ENCODE results near the gene NCOA7. TPM values are rescaled to one million over a fixed set of nuclear protein-coding genes. Genes with fewer than 3 reads are reported as not detected.

The NCOA7 gene
- total RNA-seq, 4 donors from 2014 or later: 18.1 to 31.4 (median 26.7) TPM

- Histone ChIP-seq H3K27me3 (no peaks in the 10 kb centered on the region), H3K4me1 (peaks cover 0 to 19% (median 0%) of the 10 kb centered on the region in 3 donors), H3K27ac (peak overlapping the region in 1 of 4 donors; percentile 59), H3K36me3 (no peaks in the 10 kb centered on the region), H3K4me3 (no peak overlapping the region), H3K9me3 (no peaks in the 10 kb centered on the region)
- TF ChIP-seq CTCF (IDR thresholded peaks at IDR 0.05): no peak
- TF ChIP-seq POLR2A (IDR thresholded peaks at IDR 0.05): no peak
- WGBS, 2 donors (ENCODE audit: low coverage in 1 of 2): 60 to 89% methylated on average over 2 of the region's 2 CpGs
- ATAC-seq: no peak
These were observed 77.5 kb downstream of the NCOA7 start for GRCh38 chr6:125868252-125868651.

- WGBS, 2 donors (ENCODE audit: low coverage in 1 of 2): 44 to 58% methylated on average over 5 of the region's 5 CpGs
- H3K4me3 ChIP-seq: no peak overlapping the region
- no peaks in the 10 kb centered on the region for H3K27me3 ChIP-seq
- no peak for TF ChIP-seq POLR2A (IDR thresholded peaks at IDR 0.05)
- no peak for TF ChIP-seq EP300 (IDR thresholded peaks at IDR 0.05)
- no peak for TF ChIP-seq CTCF (IDR thresholded peaks at IDR 0.05)
- TF ChIP-seq POLR2AphosphoS5 (IDR thresholded peaks at IDR 0.05): peak; percentile 33
- H3K27ac ChIP-seq: peak overlapping the region in 2 of 4 donors; percentile 54 to 59
- no peak for ATAC-seq
- no peaks in the 10 kb centered on the region for H3K9me3 ChIP-seq
- H3K4me1 ChIP-seq: peaks cover 0 to 19% (median 0%) of the 10 kb centered on the region in 3 donors
- H3K36me3 ChIP-seq: no peaks in the 10 kb centered on the region
These were observed 78.1 kb downstream of the NCOA7 start for GRCh38 chr6:125868678-125869395.

GRCh38 chr6:125869427-125869826, 78.7 kb downstream of the NCOA7 start:
- Histone ChIP-seq H3K27ac (peak overlapping the region in 2 of 4 donors; percentile 54 to 59), H3K4me1 (peaks cover 0 to 19% (median 0%) of the 10 kb centered on the region in 3 donors), H3K27me3 (no peaks in the 10 kb centered on the region), H3K9me3 (no peaks in the 10 kb centered on the region), H3K36me3 (no peaks in the 10 kb centered on the region), H3K4me3 (no peak overlapping the region)
- TF ChIP-seq POLR2A (IDR thresholded peaks at IDR 0.05): no peak
- TF ChIP-seq POLR2AphosphoS5 (IDR thresholded peaks at IDR 0.05): no peak
- TF ChIP-seq EP300 (IDR thresholded peaks at IDR 0.05): no peak
- TF ChIP-seq CTCF (IDR thresholded peaks at IDR 0.05): no peak
- no peak for ATAC-seq
- WGBS, 2 donors (ENCODE audit: low coverage in 1 of 2): 50 to 64% methylated on average over 1 to 6 of the region's 6 CpGs

- Histone ChIP-seq H3K27me3 (no peaks in the 10 kb centered on the region), H3K27ac (no peak overlapping the region), H3K36me3 (peaks cover 0 to 15% of the 10 kb centered on the region in 2 donors), H3K9me3 (no peaks in the 10 kb centered on the region), H3K4me1 (peaks cover 0 to 19% (median 0%) of the 10 kb centered on the region in 3 donors), H3K4me3 (no peak overlapping the region)
- no peak for ATAC-seq
- TF ChIP-seq CTCF (IDR thresholded peaks at IDR 0.05): no peak
- no peak for TF ChIP-seq POLR2A (IDR thresholded peaks at IDR 0.05)
These were observed 80.6 kb downstream of the NCOA7 start for GRCh38 chr6:125871365-125871764.

- peaks cover 0 to 19% (median 0%) of the 10 kb centered on the region in 3 donors for H3K4me1 ChIP-seq
- WGBS, 2 donors (ENCODE audit: low coverage in 1 of 2): 71 to 84% methylated on average over 4 to 5 of the region's 5 CpGs
- ATAC-seq: no peak
- H3K27me3 ChIP-seq: no peaks in the 10 kb centered on the region
- TF ChIP-seq POLR2A (IDR thresholded peaks at IDR 0.05) (no peak), POLR2AphosphoS5 (IDR thresholded peaks at IDR 0.05) (no peak), CTCF (IDR thresholded peaks at IDR 0.05) (no peak)
- peaks cover 0 to 18% of the 10 kb centered on the region in 2 donors for H3K36me3 ChIP-seq
- no peak overlapping the region for H3K27ac ChIP-seq
- H3K4me3 ChIP-seq: no peak overlapping the region
- H3K9me3 ChIP-seq: no peaks in the 10 kb centered on the region
These were observed 81.6 kb downstream of the NCOA7 start for GRCh38 chr6:125872259-125872921.
